Adrenal gland (tissue), 12 donors: ENCODE results near the gene DGLUCY. TPM values are rescaled to one million over a fixed set of nuclear protein-coding genes. Genes with fewer than 3 reads are reported as not detected.

ENCODE experiments used
- DNase-seq, 7 donors: peaks; one replicate each; pipeline ENCODE4 v3.0.0-alpha.2; 2019 to 2020
- H3K27ac ChIP-seq, 5 donors: fragments of 200-600 bp; sonication (generic) in 4 of 5; 1 replicate in 3 of 5; 2 replicates in 2 of 5; pipeline versions ENCODE4 v1.5.1 to v1.8.0; 2016 to 2020; ENCODE audit warnings: mild to moderate bottlenecking in 1 of 5
- H3K27me3 ChIP-seq: fragments of 200-600 bp; 2 replicates; pipeline ENCODE4 v1.8.0; 2021
- H3K36me3 ChIP-seq, 2 donors: fragments of 200-600 bp; replicated peaks in 1 of 2; 1 replicate in 1 of 2; 2 replicates in 1 of 2; pipeline versions ENCODE4 v1.5.1 to v1.8.0; 2018 to 2022
- H3K4me1 ChIP-seq, 2 donors: fragments of 200-600 bp; replicated peaks in 1 of 2; 1 replicate in 1 of 2; 2 replicates in 1 of 2; pipeline versions ENCODE4 v1.5.1 to v1.8.0; 2018 to 2021
- H3K4me3 ChIP-seq, 4 donors: fragments of 200-600 bp; sonication (generic) in 3 of 4; one replicate each; pipeline ENCODE4 v1.5.1; 2016 to 2018
- H3K9me3 ChIP-seq, 3 donors: fragments of 200-600 bp; sonication (generic) in 1 of 3; replicated peaks in 1 of 3; 1 replicate in 2 of 3; 2 replicates in 1 of 3; pipeline versions ENCODE4 v1.5.1 to v1.8.0; 2016 to 2021
- POLR2A ChIP-seq, 2 donors: fragments of 450-650 bp; IDR thresholded peaks; one replicate each; pipeline ENCODE4 v1.6.1; 2017; ENCODE audit warnings: antibody characterized with exemption in 2 of 2, mild to moderate bottlenecking in 2 of 2, moderate library complexity in 1 of 2
- WGBS, 4 donors: extraction: QIAGEN DNeasy Blood & Tissue Kit in 2 of 4; methylation state at CpG; one replicate each; pipeline versions ENCODE4 v1.1.5 to v1.1.7; 2013 to 2017; 5-methylcytosine and 5-hydroxymethylcytosine counted together
- intact Hi-C, 2 donors: fragments of 100-400 bp; cut with DNase I; formaldehyde crosslinking; loops; one replicate each; pipeline versions ENCODE4 v1.14.1 to v1.15.0; 2022 to 2023
- polyA plus RNA-seq, 3 donors: library from polyadenylated mRNA; stranded (reverse); fragments of 200-250 nt in 2 of 3; fragments of 350-450 nt in 1 of 3; fragmentation: Illumina TruSeq in 1 of 3; extraction: RNeasy Lipid Tissue Mini Kit (QIAGEN cat#74804) in 1 of 3; gene quantifications; one replicate each; pipeline ENCODE4 v1.2.3, GENCODE V29; 2013 to 2014
- total RNA-seq, 9 donors: library from RNA; depleted of rRNA in 4 of 9; stranded (reverse); fragments of >200 nt in 4 of 9; fragments of 120-200 nt in 1 of 9; fragmentation: NEBNext Ultra II Directional in 1 of 9; extraction: Animal tissue kit (Norgen Biotek cat#: 25700) in 1 of 9; gene quantifications; one replicate each; pipeline versions ENCODE4 v1.1.0 to v1.2.4, GENCODE V29; 2013 to 2023
- TF ChIP-seq, protein P1 (sequence below), 6 experiments: fragments of 450-650 bp in 4 of 6; fragments of 200-600 bp in 2 of 6; sonication (generic) in 1 of 6; IDR thresholded peaks; 1 replicate in 5 of 6; 2 replicates in 1 of 6; pipeline versions ENCODE4 v1.5.1 to v1.8.0; 2016 to 2021; ENCODE audit warnings: antibody characterized with exemption in 6 of 6, mild to moderate bottlenecking in 2 of 6, moderate library complexity in 1 of 6
- donor health status: healthy with polysubstance abuse.
- donor health status: Bipolar disorder and iron deficiency.
- donor health status: DM: yes; HTN: yes; CAD: no.
- donor health status: DM: no; HTN: no; CAD: no.
- donor health status: DM: no; HTN: no; CAD: no.
- donor health status: DM: yes; HTN: yes; CAD: no.

The DGLUCY gene
- total and polyA plus RNA-seq, 12 donors, result 48.9 to 93.4 (median 70.9) TPM

DNA sequence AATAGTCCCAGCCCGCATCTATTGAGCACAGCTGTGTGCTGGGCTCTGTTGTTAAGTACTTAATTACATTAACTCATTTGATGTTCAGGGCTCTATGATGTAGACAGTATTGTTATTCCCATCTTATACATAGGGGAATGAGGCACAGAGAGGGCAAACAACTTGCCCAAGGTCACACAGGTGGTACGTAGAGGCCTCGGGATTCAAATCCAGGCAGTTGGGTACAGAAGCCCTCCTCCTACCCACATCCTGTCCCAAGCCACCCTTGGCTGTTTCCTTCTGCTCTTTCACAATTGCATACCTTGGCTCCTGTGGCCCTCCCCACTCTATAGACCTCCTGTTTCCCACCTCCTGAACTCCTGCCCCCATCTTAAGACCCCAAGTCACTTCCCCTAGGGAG lies 140.6 kb downstream of the DGLUCY start:
- H3K9me3 ChIP-seq, result no peaks in the 10 kb centered on the region

DNA sequence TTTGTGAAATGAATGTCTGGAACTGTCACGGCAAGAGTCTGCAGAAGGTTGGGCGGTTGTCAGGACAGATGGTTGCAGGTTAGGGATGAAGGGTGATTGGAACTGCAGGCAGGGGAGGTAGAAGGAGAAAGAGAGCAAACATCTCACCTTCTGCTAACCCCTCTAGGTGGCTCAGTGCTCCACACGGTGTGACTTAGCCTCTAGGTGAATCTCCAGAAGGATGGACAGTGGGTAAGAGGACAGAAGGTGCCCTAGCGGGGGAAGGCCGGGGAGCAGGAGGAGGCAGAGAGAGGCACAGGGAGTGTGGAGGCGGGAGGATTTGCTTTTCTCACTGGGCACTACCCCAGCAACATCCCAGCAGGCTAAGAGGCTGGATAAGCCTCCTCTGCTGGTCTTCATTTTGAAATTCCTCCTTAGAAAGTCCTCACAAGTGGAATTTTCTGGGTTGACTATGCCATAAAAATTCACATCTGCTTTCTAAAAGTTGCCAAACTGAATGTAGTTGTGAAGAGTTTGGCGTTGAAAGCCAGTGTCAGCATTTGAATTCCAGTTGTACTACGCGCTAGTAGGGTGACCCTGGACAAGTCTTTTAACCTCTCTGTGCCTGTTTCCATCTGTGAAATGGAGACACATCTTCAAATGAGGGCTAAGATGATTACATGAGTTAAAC lies 141.3 kb downstream of the DGLUCY start:
- no peaks in the 10 kb centered on the region for H3K27me3 ChIP-seq
- H3K9me3 ChIP-seq, result no peaks in the 10 kb centered on the region
- DNase-seq, result no peak
- TF ChIP-seq, protein P1, sequence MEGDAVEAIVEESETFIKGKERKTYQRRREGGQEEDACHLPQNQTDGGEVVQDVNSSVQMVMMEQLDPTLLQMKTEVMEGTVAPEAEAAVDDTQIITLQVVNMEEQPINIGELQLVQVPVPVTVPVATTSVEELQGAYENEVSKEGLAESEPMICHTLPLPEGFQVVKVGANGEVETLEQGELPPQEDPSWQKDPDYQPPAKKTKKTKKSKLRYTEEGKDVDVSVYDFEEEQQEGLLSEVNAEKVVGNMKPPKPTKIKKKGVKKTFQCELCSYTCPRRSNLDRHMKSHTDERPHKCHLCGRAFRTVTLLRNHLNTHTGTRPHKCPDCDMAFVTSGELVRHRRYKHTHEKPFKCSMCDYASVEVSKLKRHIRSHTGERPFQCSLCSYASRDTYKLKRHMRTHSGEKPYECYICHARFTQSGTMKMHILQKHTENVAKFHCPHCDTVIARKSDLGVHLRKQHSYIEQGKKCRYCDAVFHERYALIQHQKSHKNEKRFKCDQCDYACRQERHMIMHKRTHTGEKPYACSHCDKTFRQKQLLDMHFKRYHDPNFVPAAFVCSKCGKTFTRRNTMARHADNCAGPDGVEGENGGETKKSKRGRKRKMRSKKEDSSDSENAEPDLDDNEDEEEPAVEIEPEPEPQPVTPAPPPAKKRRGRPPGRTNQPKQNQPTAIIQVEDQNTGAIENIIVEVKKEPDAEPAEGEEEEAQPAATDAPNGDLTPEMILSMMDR (IDR thresholded peaks at IDR 0.05), result no peak
- no peak for TF ChIP-seq POLR2A (IDR thresholded peaks at IDR 0.05)
- H3K27ac ChIP-seq, result no peak overlapping the region
- H3K36me3 ChIP-seq, result no peaks in the 10 kb centered on the region
- peaks cover 6 to 21% of the 10 kb centered on the region in 2 donors for H3K4me1 ChIP-seq
- 78 to 86% (median 82%) methylated on average over 9 of the region's 9 CpGs for WGBS, 4 donors
- no peak overlapping the region for H3K4me3 ChIP-seq
- intact Hi-C loops, result no loop called here

More for the DNA sequence above, 140.6 kb downstream of the DGLUCY start:
- Histone ChIP-seq H3K4me3 (no peak overlapping the region), H3K36me3 (no peaks in the 10 kb centered on the region), H3K4me1 (peaks cover 6 to 24% of the 10 kb centered on the region in 2 donors), H3K27ac (no peak overlapping the region), H3K27me3 (no peaks in the 10 kb centered on the region)
- TF ChIP-seq POLR2A (IDR thresholded peaks at IDR 0.05), result no peak
- TF ChIP-seq, protein P1 (IDR thresholded peaks at IDR 0.05), result no peak
- intact Hi-C loops, result no loop called here
- WGBS, 4 donors, result 73 to 81% (median 76%) methylated on average over 3 of the region's 3 CpGs
- no peak for DNase-seq

DNA sequence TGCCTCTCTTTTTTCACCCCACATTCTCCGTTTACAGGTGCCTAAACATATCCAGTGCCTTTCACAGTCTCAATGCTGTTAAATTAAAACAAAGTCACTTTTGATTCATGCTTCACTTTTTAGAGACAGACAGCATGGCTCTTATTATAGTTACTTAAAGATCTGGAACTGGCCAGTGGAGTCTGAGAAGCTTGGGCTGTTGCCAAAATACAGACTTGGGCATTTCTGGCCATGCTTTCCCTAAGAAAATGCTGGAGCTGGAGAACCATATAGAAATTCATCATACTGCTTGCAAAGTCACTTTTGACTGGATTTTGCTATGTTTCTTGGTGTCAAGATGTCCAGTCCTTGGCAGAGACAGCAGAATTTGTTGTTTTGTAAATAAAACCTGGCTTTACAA lies 142.8 kb downstream of the DGLUCY start:
- H3K9me3 ChIP-seq, result no peaks in the 10 kb centered on the region
- 70 to 85% (median 78%) methylated on average over 1 of the region's 1 CpG for WGBS, 4 donors
- intact Hi-C loops, result no loop called here
- TF ChIP-seq POLR2A (IDR thresholded peaks at IDR 0.05), result no peak
- TF ChIP-seq, protein P1 (IDR thresholded peaks at IDR 0.05), result no peak
- no peak overlapping the region for H3K27ac ChIP-seq
- no peak overlapping the region for H3K4me3 ChIP-seq
- H3K4me1 ChIP-seq, result peaks cover 6 to 18% of the 10 kb centered on the region in 2 donors
- H3K27me3 ChIP-seq, result no peaks in the 10 kb centered on the region
- DNase-seq, result no peak
- no peaks in the 10 kb centered on the region for H3K36me3 ChIP-seq

DNA sequence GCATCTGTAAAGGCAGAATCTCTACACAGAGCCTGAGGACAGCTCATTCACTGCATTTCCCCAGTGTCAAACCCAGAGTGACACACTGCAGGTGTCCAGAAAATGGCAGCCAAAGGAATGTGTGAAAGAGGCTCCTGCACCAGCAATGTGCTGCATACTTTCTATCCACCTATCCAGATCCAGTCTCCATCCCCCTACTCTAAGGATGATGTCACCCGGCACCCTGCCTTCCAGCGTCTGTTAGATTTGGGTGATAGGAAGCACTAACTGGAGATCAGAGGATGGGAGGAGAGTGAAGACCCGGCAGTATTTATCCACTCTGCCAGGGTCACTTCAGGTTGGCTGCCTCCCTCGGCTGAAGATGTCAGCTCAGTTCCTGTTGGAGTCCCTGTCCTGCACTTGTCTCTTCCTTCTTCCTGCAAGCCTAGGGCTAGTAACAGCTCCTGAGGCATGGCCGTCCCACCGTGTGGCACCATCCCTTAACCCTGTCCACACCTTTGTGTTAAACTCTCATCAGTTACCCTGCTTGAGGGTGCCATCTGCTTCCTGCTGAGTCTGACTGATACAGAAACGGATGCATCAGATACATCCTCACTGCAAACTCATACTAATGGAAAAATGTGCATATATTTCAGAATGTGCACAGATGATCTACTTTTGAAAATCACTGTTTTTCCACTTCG lies 143.6 kb downstream of the DGLUCY start:
- intact Hi-C loops, result no loop called here
- H3K27ac ChIP-seq, result peak overlapping the region in 2 of 5 donors; percentile 38 to 63

More for the DNA sequence above, 143.6 kb downstream of the DGLUCY start:
- 35 to 64% (median 42%) methylated on average over 7 to 8 of the region's 8 CpGs for WGBS, 4 donors
- no peak for TF ChIP-seq POLR2A (IDR thresholded peaks at IDR 0.05)
- TF ChIP-seq, protein P1 (IDR thresholded peaks at IDR 0.05), result no peak
- Histone ChIP-seq H3K9me3 (no peaks in the 10 kb centered on the region), H3K4me3 (no peak overlapping the region), H3K36me3 (no peaks in the 10 kb centered on the region), H3K27me3 (no peaks in the 10 kb centered on the region), H3K4me1 (peaks cover 6 to 18% of the 10 kb centered on the region in 2 donors)
- DNase-seq, result no peak
